Testis (tissue), 3 donors: Measurements from ENCODE around the gene PPP4R1. TPM values are rescaled to one million over a fixed set of nuclear protein-coding genes. Genes with fewer than 3 reads are reported as not detected.

ENCODE experiments used
- DNase-seq: peaks from one replicate; pipeline ENCODE4 v3.0.0-alpha.2; 2019
- H3K27ac ChIP-seq, 2 donors: fragments of 200-600 bp; sonication (generic); one replicate each; pipeline ENCODE4 v1.5.1; 2019
- H3K27me3 ChIP-seq: fragments of 200-600 bp; sonication (generic); one replicate; pipeline ENCODE4 v1.5.1; 2019
- H3K36me3 ChIP-seq: fragments of 200-600 bp; sonication (generic); one replicate; pipeline ENCODE4 v1.5.1; 2017; ENCODE audit warnings: low read depth; ENCODE audit errors: missing control alignments
- H3K4me1 ChIP-seq: fragments of 200-600 bp; sonication (generic); one replicate; pipeline ENCODE4 v1.5.1; 2019
- H3K4me3 ChIP-seq, 2 donors: fragments of 200-600 bp; sonication (generic); one replicate each; pipeline ENCODE4 v1.5.1; 2017 to 2019
- H3K9me3 ChIP-seq: fragments of 200-600 bp; sonication (generic); one replicate; pipeline ENCODE4 v1.5.1; 2017
- CTCF ChIP-seq, 3 experiments: fragments of 450-650 bp in 2 of 3; fragments of 200-600 bp in 1 of 3; sonication (generic) in 1 of 3; IDR thresholded peaks; one replicate each; pipeline ENCODE4 v1.5.1; 2016 to 2019; ENCODE audit warnings: antibody characterized with exemption in 3 of 3, mild to moderate bottlenecking in 2 of 3, moderate library complexity in 1 of 3
- POLR2A ChIP-seq: fragments of 450-650 bp; IDR thresholded peaks from one replicate; pipeline ENCODE4 v1.6.1; 2017; ENCODE audit warnings: antibody characterized with exemption, mild to moderate bottlenecking, moderate library complexity
- WGBS, 2 donors: methylation state at CpG; one replicate each; pipeline ENCODE4 v1.1.5; 2018; 5-methylcytosine and 5-hydroxymethylcytosine counted together
- intact Hi-C: fragments of 100-400 bp; cut with DNase I; formaldehyde crosslinking; loops from one replicate; pipeline ENCODE4 v1.15.1; 2023; ENCODE audit warnings: low total_unique reads
- polyA plus RNA-seq: library from polyadenylated mRNA; stranded (reverse); fragments of 350-450 nt; fragmentation: Illumina TruSeq; extraction: RNeasy Lipid Tissue Mini Kit (QIAGEN cat#74804); gene quantifications from one replicate; pipeline ENCODE4 v1.2.3, GENCODE V29; 2014; ENCODE audit warnings: low read depth, low replicate concordance; ENCODE audit not compliant: insufficient read depth
- total RNA-seq, 2 donors: library from RNA; depleted of rRNA; stranded (reverse); fragments of >200 nt; gene quantifications; one replicate each; pipeline ENCODE4 v1.2.3, GENCODE V29; 2016

Gene PPP4R1
- total and polyA plus RNA-seq, 3 donors from 2014 or later = 91.8 to 136 (median 128) TPM

- Histone ChIP-seq H3K36me3 (no peaks in the 10 kb centered on the region), H3K27ac (no peak overlapping the region), H3K9me3 (no peaks in the 10 kb centered on the region), H3K4me3 (no peak overlapping the region), H3K4me1 (no peaks in the 10 kb centered on the region), H3K27me3 (no peaks in the 10 kb centered on the region)
- 63 to 65% methylated on average over 4 of the region's 4 CpGs for WGBS, 2 donors
- no peak for DNase-seq
- intact Hi-C loops = no loop called here
- no peak for TF ChIP-seq POLR2A
- no peak for TF ChIP-seq CTCF (IDR thresholded peaks at IDR 0.05)
These were observed 15.3 kb upstream of the PPP4R1 start for GRCh38 chr18:9629709-9630108.

- Histone ChIP-seq H3K4me1 (no peaks in the 10 kb centered on the region), H3K4me3 (no peak overlapping the region), H3K27me3 (no peaks in the 10 kb centered on the region), H3K36me3 (no peaks in the 10 kb centered on the region), H3K9me3 (no peaks in the 10 kb centered on the region), H3K27ac (no peak overlapping the region)
- DNase-seq = no peak
- WGBS, 2 donors = 96% methylated on average over 5 of the region's 5 CpGs
- intact Hi-C loops = no loop called here
- TF ChIP-seq POLR2A = no peak
These were observed 14.6 kb upstream of the PPP4R1 start for GRCh38 chr18:9628984-9629383.

- Histone ChIP-seq H3K4me1 (no peaks in the 10 kb centered on the region), H3K36me3 (no peaks in the 10 kb centered on the region), H3K27me3 (no peaks in the 10 kb centered on the region), H3K9me3 (no peaks in the 10 kb centered on the region), H3K4me3 (no peak overlapping the region), H3K27ac (no peak overlapping the region)
- 72 to 76% methylated on average over 3 of the region's 3 CpGs for WGBS, 2 donors
- DNase-seq = no peak
- TF ChIP-seq CTCF (IDR thresholded peaks at IDR 0.05) (no peak), POLR2A (no peak)
- intact Hi-C loops = no loop called here
These were observed 13.3 kb upstream of the PPP4R1 start for GRCh38 chr18:9627642-9628041.

GRCh38 chr18:9619990-9620389 lies 5.6 kb upstream of the PPP4R1 start:
- no peaks in the 10 kb centered on the region for H3K36me3 ChIP-seq
- DNase-seq = no peak
- H3K4me1 ChIP-seq = no peaks in the 10 kb centered on the region
- 66 to 74% methylated on average over 7 to 8 of the region's 8 CpGs for WGBS, 2 donors
- no peaks in the 10 kb centered on the region for H3K9me3 ChIP-seq
- no peaks in the 10 kb centered on the region for H3K27me3 ChIP-seq
- intact Hi-C loops = no loop called here
- H3K4me3 ChIP-seq = no peak overlapping the region
- H3K27ac ChIP-seq = no peak overlapping the region
- TF ChIP-seq POLR2A (no peak), CTCF (IDR thresholded peaks at IDR 0.05) (no peak)

GRCh38 chr18:9619545-9619944 lies 5.2 kb upstream of the PPP4R1 start:
- Histone ChIP-seq H3K9me3 (no peaks in the 10 kb centered on the region), H3K27me3 (no peaks in the 10 kb centered on the region), H3K36me3 (no peaks in the 10 kb centered on the region), H3K4me3 (no peak overlapping the region), H3K4me1 (no peaks in the 10 kb centered on the region), H3K27ac (no peak overlapping the region)
- WGBS, 2 donors = 41 to 46% methylated on average over 1 of the region's 1 CpG
- no peak for DNase-seq
- intact Hi-C loops = no loop called here
- no peak for TF ChIP-seq CTCF (IDR thresholded peaks at IDR 0.05)
- no peak for TF ChIP-seq POLR2A
